ENCODE data around the gene PHPT1. TPM values are rescaled to one million over a fixed set of nuclear protein-coding genes. Genes with fewer than 3 reads are reported as not detected.

The PHPT1 gene
- total and polyA plus RNA-seq, 7 donors = 39.0 to 144 (median 73.1) TPM

DNA sequence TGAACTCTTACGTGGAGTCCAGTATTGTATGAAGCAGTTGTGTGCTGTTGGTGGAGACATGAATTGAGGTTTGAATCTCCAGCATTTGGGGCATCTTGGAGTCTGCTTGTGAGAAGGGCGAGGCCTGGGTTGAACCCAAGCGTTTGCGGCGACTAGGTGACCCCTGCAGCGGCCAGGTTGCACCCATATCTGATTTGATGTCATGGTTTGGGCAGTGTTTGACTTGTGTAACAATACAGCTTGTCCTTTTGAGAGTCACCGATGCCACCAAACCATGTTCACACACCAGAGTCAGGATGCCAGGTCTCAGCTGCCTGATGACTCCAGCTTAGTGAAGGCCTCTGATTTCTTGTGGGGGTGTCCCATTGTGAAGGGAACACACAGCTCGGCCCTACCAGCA, 39.2 kb downstream of the PHPT1 start:
- Histone ChIP-seq H3K4me1 (peaks cover 0 to 21% (median 19%) of the 10 kb centered on the region in 4 donors), H3K9me3 (no peaks in the 10 kb centered on the region), H3K36me3 (peaks cover 0 to 7% (median 0%) of the 10 kb centered on the region in 4 donors), H3K27me3 (no peaks in the 10 kb centered on the region), H3K27ac (no peak overlapping the region), H3K4me3 (no peak overlapping the region)
- intact Hi-C loops (cut with DNase I) = loop anchor here (5.0 kb wide), 2 partner anchors 54 to 96 kb away; partner anchors contain the start of genes FBXW5 and TMEM141
- WGBS, 2 donors = 82 to 84% methylated on average over 8 of the region's 8 CpGs
- DNase-seq = no peak
- no peak for TF ChIP-seq EP300 (IDR thresholded peaks at IDR 0.05)
- TF ChIP-seq, protein P1, sequence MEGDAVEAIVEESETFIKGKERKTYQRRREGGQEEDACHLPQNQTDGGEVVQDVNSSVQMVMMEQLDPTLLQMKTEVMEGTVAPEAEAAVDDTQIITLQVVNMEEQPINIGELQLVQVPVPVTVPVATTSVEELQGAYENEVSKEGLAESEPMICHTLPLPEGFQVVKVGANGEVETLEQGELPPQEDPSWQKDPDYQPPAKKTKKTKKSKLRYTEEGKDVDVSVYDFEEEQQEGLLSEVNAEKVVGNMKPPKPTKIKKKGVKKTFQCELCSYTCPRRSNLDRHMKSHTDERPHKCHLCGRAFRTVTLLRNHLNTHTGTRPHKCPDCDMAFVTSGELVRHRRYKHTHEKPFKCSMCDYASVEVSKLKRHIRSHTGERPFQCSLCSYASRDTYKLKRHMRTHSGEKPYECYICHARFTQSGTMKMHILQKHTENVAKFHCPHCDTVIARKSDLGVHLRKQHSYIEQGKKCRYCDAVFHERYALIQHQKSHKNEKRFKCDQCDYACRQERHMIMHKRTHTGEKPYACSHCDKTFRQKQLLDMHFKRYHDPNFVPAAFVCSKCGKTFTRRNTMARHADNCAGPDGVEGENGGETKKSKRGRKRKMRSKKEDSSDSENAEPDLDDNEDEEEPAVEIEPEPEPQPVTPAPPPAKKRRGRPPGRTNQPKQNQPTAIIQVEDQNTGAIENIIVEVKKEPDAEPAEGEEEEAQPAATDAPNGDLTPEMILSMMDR (IDR thresholded peaks at IDR 0.05) = no peak
- TF ChIP-seq POLR2AphosphoS5 (IDR thresholded peaks at IDR 0.05) = no peak
- TF ChIP-seq POLR2A (IDR thresholded peaks at IDR 0.05) = no peak

DNA sequence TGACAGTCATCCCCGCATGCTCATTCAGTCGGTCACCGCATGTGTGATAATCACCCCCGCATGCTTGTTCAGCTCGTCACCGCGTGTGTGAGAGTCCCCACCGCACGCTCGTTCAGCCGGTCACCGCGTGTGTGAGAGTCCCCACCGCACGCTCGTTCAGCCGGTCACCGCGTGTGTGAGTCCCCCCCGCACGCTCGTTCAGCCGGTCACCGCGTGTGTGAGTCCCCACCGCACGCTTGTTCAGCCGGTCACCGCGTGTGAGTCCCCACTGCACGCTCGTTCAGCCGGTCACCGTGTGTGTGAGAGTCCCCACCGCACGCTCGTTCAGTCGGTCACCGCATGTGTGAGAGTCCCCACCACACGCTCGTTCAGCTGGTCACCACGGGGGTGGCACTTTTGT, 40.6 kb downstream of the PHPT1 start:
- intact Hi-C loops (cut with DNase I) = loop anchor here (5.0 kb wide), 2 partner anchors 52 to 98 kb away; partner anchors contain the start of genes FBXW5 and TMEM141
- no peak for DNase-seq
- Histone ChIP-seq H3K4me1 (peaks cover 0 to 21% (median 19%) of the 10 kb centered on the region in 4 donors), H3K9me3 (no peaks in the 10 kb centered on the region), H3K4me3 (no peak overlapping the region), H3K27ac (no peak overlapping the region), H3K36me3 (peaks cover 0 to 7% (median 0%) of the 10 kb centered on the region in 4 donors), H3K27me3 (no peaks in the 10 kb centered on the region)
- TF ChIP-seq POLR2AphosphoS5 (IDR thresholded peaks at IDR 0.05) = no peak
- TF ChIP-seq EP300 (IDR thresholded peaks at IDR 0.05) = no peak
- TF ChIP-seq, protein P1 (IDR thresholded peaks at IDR 0.05) = no peak
- no peak for TF ChIP-seq POLR2A (IDR thresholded peaks at IDR 0.05)
- WGBS, 2 donors = 95 to 96% methylated on average over 42 of the region's 42 CpGs

DNA sequence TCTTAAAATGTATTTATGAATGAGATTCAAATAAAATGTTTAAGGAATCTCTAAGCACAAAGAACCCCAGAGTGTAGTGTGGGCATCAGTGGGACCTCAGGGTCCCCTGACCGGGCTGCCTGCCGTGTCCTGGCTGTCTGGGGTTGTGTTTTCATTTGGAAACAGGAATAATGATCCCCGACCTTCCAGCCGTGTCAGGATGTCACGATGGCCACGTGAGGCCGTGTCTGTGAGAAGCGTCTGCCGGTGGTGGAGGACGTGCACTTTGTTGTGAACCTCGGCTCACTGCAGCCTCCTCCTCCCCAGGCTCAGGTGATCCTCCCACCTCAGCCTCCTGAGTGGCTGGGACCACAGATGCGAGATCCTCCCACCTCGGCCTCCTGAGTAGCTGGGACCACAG, 41.5 kb downstream of the PHPT1 start:
- Histone ChIP-seq H3K27me3 (no peaks in the 10 kb centered on the region), H3K4me1 (peaks cover 0 to 18% (median 14%) of the 10 kb centered on the region in 4 donors), H3K36me3 (peaks cover 0 to 7% (median 0%) of the 10 kb centered on the region in 4 donors), H3K9me3 (no peaks in the 10 kb centered on the region), H3K27ac (no peak overlapping the region), H3K4me3 (no peak overlapping the region)
- intact Hi-C loops (cut with DNase I) = no loop called here
- 85 to 86% methylated on average over 13 of the region's 13 CpGs for WGBS, 2 donors
- TF ChIP-seq EP300 (IDR thresholded peaks at IDR 0.05) (no peak), POLR2AphosphoS5 (IDR thresholded peaks at IDR 0.05) (no peak), POLR2A (IDR thresholded peaks at IDR 0.05) (no peak)
- TF ChIP-seq, protein P1 (IDR thresholded peaks at IDR 0.05) = no peak
- DNase-seq = no peak

DNA sequence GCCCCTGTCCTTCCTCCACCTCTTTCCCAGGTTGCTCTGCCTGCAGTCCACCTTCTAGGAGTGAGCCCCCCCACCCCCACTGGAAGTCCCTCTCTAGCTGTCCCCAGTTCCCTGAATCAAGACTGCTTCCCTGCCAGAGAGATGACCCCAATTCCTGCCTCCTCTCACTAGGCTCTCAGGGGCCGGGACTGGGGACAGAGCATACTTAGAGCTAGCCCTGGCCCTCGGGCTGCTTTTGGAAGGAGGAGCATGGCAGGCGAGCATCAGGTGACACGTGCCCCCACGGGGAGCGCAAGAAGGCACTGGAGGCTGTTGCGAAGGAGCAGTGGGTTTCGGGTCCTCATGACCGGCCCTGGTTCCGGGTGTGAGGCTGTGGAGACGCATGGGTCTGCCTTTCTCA, 46.8 kb downstream of the PHPT1 start:
- H3K36me3 ChIP-seq = peaks cover 9 to 28% (median 15%) of the 10 kb centered on the region in 4 donors
- WGBS, 2 donors = 84 to 86% methylated on average over 11 of the region's 11 CpGs

More for the DNA sequence above, 46.8 kb downstream of the PHPT1 start:
- Histone ChIP-seq H3K9me3 (no peaks in the 10 kb centered on the region), H3K4me3 (no peak overlapping the region), H3K27ac (no peak overlapping the region), H3K27me3 (no peaks in the 10 kb centered on the region), H3K4me1 (peaks cover 0 to 3% (median 0%) of the 10 kb centered on the region in 4 donors)
- intact Hi-C loops (cut with DNase I) = no loop called here
- TF ChIP-seq, protein P1 (IDR thresholded peaks at IDR 0.05) = no peak
- TF ChIP-seq EP300 (IDR thresholded peaks at IDR 0.05) = no peak
- TF ChIP-seq POLR2A (IDR thresholded peaks at IDR 0.05) = no peak
- no peak for TF ChIP-seq POLR2AphosphoS5 (IDR thresholded peaks at IDR 0.05)
- no peak for DNase-seq

All from sigmoid colon (tissue), 7 donors.